NOMO-1 (cell line): ENCODE results near the gene TM4SF20.
"Not testable (repeated sequence)": the region's sequence is repeated elsewhere in the genome, so short reads cannot be mapped to it uniquely, and the experiment has no call there.

Source experiments
- DNase-seq, 2 experiments: peaks; one replicate each; lab custom pipeline; 2025; ENCODE audit not compliant: unreplicated experiment in 2 of 2; lab: John Stamatoyannopoulos, UW

The TM4SF20 gene

GRCh38 chr2:227398684-227399670, 19.9 kb upstream of the TM4SF20 start:
- no peak for DNase-seq

- DNase-seq: no peak
Observed at GRCh38 chr2:227397562-227397961, 18.5 kb upstream of the TM4SF20 start.

GRCh38 chr2:227395556-227395955, 16.4 kb upstream of the TM4SF20 start:
- DNase-seq: no peak

- DNase-seq: no peak
Observed at GRCh38 chr2:227394401-227394800, 15.3 kb upstream of the TM4SF20 start.

GRCh38 chr2:227390468-227391256, 11.6 kb upstream of the TM4SF20 start:
- DNase-seq: no peak

- no peak for DNase-seq
Observed at GRCh38 chr2:227389661-227390060, 10.6 kb upstream of the TM4SF20 start.

- no peak for DNase-seq
Observed at GRCh38 chr2:227389231-227389630, 10.1 kb upstream of the TM4SF20 start.

GRCh38 chr2:227388537-227389011, 9.5 kb upstream of the TM4SF20 start:
- DNase-seq: no peak

GRCh38 chr2:227387583-227387982, 8.5 kb upstream of the TM4SF20 start, which contains the start of gene SCYGR1:
Gene SCYGR1, minus strand, starts transcription at chr2:227387949. Its CDS starts 0 bp downstream, at chr2:227387949.
- not testable (repeated sequence) for DNase-seq

- DNase-seq: no peak
Observed at GRCh38 chr2:227386630-227387029, 7.5 kb upstream of the TM4SF20 start.

GRCh38 chr2:227383686-227384085, 4.6 kb upstream of the TM4SF20 start:
- no peak for DNase-seq

GRCh38 chr2:227382241-227382835, 3.2 kb upstream of the TM4SF20 start:
- not testable (repeated sequence) for DNase-seq

GRCh38 chr2:227378371-227378782, 729 bp downstream of the TM4SF20 start:
- no peak for DNase-seq

- DNase-seq: peak; percentile 3 to 14
Observed at GRCh38 chr2:227377467-227378351, 1.4 kb downstream of the TM4SF20 start.

GRCh38 chr2:227376656-227377396, 2.3 kb downstream of the TM4SF20 start:
- peak in 1 of 2 experiments; percentile 15 for DNase-seq

GRCh38 chr2:227374158-227374557, 4.9 kb downstream of the TM4SF20 start:
- peak; percentile 84 to 85 for DNase-seq

GRCh38 chr2:227373389-227373788, 5.7 kb downstream of the TM4SF20 start:
- DNase-seq: no peak

- peak; percentile 58 to 94 for DNase-seq
Observed at GRCh38 chr2:227370791-227371312, 8.3 kb downstream of the TM4SF20 start.

GRCh38 chr2:227370092-227370491, 9.0 kb downstream of the TM4SF20 start:
- DNase-seq: no peak
